Esophagus mucosa (tissue), 1 donor: ENCODE results near the gene FAM149A. TPM values are rescaled to one million over a fixed set of nuclear protein-coding genes. Genes with fewer than 3 reads are reported as not detected.

Experiments
- ATAC-seq: fragments of 200-7000 bp; cut with Tn5 transposase; one replicate; pipeline ENCODE4 v1.9.1; 2020
- total RNA-seq: library from RNA; stranded (reverse); gene quantifications from one replicate; pipeline ENCODE4 v1.2.4, GENCODE V29; 2023
- donor health status: DM: yes; HTN: yes; CAD: no.

FAM149A gene
- total RNA-seq, 1 donor from 2014 or later: 1.6 TPM

DNA sequence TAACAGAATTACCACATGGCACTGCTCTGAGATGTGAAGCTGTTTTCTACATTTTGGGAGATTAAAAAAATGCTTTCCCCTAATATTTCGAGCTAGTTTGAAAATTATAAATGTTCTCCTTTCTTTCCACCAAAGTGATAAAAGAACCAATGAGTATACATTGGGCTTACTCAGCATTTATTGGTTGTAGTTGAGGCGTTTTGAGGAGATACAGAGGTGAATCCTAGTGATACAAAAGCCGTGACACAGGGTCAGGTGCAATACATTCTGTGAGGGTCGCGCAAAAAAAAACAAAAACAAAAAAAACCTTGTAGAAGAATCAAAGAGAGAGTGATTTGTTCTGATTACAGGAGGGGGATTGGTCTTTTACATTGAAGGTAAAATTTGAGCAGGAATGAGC lies 54.5 kb downstream of the FAM149A start:
- no peak for ATAC-seq

DNA sequence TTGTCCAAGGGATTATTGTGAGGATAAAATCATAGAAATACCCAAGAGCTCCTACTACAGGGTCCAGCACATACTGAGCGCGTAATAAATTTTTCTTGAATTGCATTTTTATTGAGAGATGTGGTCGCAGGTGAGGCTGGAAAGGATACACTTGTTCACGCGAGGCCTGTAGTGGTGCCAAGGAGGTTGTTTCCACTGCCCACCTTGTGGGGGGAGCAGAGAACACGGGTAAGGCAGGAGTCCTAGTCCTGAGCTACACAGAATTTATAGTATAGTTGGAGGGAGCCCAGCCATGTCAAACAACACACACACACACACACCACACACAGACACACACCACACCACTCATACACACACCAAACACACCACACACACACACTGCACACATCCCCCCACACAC lies 55.1 kb downstream of the FAM149A start:
- no peak for ATAC-seq

DNA sequence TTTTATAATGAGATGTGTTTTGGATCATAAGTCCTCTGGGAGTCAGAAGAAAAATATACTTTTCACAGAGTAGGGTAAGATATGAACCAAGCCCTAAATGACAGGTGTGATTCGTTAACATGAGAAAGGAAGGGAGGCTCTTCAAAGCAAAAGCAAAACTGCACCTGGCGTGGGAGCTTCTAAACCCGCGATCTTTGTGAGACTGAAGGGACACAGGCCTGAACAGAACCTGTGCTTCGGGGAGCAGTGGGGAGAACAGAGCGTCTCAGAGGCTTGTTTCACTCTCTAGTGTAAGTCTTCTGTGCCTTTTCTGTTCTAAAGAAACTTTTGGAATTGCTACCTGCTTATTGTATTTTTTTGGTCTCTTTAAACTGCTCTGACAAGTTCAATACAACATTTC lies 56.6 kb downstream of the FAM149A start:
- ATAC-seq: no peak

DNA sequence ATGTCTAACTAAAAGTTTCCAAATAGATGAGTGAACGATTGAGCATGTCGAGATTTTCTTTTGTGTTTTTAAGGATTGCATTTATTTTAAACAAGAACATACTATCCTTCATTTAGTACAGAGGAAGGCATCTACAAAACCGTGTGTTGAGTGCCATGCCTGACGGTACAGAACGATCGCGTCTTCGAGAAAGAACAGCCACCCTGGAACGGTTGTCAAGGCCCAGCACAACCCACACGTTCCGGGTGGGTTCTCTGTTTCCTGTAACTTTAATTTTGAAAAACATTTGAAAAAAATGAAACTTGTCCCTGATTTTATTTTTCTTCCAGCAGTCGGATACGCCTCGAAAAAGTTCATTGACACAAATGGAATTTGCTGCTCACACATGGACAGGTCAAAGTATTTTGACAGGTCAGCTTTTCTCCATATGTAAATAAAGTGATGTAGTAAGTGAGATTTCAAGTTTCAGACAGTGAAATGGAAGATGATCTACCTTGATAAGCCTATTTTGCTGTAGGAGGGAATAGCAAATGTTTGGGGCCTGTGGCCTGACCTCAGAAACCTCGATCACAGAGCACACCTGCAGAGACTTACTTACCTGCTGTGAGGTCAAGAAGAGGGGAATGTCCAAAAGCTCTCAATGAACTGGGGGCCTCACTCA lies 62.5 kb downstream of the FAM149A start:
- ATAC-seq: no peak

DNA sequence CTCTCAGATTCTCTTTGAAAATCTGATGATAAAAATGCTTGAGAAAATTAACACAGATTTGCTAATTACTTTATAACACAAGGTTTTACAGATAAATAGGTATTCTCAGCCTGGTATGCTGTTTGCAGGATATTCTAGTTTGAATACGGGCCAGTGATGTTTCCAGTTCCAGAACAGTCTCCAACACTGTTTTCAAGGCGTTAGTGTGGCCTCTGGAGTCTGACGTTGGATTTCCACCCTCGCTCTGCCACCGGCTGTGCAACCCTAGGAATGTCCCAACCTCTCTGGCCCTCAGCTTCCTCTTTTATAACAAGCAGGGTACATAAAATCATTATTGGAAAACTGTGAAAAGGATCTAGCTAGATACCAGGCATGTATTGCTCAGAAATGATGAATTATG lies 63.1 kb downstream of the FAM149A start:
- no peak for ATAC-seq

DNA sequence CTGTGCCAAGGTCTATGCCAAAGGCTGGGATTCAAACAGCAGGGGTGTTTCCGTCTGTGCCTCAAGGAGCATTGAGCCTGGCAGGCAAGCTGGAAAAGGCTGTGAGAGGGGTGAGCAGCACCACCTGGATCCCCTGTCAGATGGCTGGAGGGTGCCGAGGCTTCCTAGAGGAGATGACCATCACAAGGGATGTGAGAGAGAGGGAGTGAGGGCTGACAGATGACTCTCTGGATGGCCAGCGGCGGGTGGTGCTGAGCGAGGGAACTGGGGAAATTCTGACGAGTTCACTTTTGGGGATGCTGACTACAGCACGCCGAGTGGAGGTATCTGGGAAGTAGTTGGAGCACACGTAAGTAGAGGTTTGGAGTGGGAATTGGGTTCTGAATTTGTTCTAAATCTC lies 64.2 kb downstream of the FAM149A start:
- peak; percentile 20 for ATAC-seq

DNA sequence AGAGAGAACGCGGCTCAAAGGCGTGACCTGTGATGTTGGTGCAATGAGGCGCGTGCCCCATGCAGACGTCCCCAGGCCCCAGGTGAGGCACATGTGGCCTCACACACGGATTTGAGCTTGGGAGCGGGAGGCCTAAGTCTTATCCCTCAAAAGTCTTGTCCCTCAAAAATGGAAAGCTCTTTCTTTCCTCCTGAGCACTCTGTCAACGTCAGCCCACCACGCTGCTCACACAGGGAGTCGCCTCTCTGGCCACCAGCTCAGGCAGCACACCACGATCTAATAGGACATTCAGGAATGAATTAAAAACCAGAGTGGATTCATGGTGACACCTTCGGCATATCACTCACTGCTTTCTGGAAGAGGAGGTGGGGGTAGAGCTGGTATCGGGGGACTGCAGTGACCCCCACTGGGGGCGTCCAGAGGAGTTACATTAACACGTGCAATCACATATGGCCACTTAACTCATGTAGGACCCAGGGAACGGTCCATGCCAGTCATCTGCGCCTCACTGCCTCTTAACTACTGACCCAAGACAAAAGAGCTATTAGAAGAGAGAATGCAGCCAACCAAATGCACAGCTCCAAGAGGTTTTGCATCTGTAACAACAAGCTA lies 64.9 kb downstream of the FAM149A start:
- ATAC-seq: no peak

DNA sequence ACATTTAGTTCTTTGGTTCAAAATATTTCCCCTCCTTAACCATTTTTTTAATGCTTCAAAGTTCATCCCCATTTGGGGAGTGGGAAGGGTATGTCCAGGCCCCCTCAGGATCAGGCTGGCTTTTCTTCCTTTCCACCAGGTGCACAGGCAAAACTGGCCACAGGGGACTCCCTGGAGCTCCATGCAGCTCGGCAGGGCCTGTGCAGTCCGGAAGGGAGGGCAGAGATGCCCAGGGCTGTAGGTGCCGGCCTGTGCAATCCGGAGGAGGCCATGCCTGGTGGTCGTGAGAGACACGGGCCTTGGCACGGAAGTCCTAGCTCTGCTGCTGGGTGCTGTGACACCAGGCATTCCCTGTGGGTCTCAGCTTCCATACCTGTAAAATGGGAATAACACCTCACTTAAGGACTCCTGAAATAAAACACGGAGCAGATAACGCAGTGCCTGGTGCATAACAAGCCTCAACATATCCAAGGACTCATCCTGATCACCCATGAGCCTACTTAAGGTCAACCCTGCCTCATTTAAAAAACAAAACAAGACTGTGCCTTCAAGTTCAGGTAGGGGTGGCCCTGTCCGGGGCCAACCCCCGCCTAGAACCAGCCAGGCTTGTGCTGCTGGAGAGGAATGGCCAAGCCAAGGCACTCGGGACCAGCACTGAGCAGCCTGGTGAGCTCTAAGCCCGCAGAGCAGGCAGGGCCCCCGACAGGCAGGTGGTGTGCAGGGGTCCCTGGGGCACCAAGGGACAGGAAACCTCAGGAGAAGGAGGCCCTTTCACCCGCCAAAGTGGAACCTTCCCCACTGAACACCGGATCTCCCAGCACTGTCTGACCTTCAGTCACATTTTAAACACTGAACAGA lies 65.7 kb downstream of the FAM149A start:
- ATAC-seq: no peak

DNA sequence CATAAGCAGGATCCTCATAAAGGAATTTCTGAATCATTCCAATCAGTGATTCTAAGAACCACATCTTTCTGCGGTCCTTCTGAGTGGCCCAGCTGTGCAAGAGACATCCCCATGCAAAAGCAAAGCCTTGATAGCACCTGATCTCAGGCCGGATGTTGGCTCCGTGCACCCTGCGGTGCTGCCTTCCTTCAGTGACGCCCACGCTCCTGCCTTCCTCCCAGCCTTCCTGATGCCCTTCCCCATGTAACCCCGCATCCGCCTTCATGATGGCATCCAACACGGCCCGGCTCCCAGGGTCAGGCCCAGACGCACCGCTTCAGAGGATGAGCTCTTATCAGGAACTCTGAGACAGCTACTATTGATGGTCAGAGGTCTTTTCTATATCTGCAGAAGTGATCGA lies 66.5 kb downstream of the FAM149A start:
- ATAC-seq: no peak

DNA sequence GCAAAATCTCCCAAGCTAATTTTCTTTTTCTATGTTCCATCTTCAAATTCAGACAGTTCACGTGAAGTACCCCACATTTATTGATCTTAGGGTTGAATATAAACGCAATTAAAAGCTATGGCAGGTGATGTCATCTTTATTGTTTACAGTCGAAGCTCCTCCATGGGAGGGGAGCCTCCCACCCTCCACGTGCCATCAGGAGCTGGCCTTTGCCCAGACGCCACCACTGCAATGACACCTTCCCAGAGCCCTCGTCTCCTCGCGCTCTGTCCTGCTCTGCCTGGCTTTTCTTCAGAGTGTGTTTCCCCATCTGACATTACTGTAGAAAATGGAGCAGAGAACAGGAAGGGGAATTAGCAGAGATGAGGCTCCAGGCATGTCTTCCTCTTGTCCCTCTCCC lies 68.0 kb downstream of the FAM149A start:
- no peak for ATAC-seq

DNA sequence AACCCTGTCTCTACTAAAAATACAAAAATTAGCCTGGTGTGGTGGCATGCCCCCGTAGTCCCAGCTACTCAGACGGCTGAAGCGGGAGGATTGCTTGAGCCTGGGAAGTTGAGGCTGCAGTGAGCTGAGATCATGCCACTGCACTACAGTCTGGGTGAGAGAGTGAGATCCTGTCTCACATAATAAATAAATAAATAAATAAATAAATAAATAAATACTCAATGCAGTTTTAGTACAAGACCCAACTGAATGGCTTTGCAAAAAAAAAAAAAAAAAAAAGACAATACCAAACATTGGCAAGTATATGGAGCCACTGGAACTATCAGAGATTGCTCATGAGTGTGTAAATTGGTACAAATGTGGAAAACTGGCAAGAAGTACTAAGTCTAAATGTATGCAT lies 83.6 kb downstream of the FAM149A start:
- ATAC-seq: no peak

DNA sequence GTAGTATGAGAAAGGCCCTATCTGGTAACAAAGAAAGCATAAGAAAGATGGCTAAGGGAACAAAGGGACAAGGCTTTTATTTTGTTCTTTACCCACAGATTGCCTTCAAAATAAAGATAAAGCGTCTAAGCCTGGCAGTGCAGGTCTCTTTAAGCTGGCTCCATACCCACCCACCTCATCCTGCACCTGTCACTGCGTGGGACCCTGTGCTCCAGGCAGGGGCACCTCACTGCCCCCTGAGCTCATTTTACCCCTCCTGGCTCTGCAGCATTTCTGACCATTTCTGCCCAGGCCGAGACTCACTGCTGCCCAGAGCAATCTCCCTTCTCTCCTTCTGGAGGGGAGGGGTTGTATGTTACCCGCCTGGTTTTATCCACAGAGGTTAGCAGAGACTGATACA lies 85.2 kb downstream of the FAM149A start:
- ATAC-seq: no peak

DNA sequence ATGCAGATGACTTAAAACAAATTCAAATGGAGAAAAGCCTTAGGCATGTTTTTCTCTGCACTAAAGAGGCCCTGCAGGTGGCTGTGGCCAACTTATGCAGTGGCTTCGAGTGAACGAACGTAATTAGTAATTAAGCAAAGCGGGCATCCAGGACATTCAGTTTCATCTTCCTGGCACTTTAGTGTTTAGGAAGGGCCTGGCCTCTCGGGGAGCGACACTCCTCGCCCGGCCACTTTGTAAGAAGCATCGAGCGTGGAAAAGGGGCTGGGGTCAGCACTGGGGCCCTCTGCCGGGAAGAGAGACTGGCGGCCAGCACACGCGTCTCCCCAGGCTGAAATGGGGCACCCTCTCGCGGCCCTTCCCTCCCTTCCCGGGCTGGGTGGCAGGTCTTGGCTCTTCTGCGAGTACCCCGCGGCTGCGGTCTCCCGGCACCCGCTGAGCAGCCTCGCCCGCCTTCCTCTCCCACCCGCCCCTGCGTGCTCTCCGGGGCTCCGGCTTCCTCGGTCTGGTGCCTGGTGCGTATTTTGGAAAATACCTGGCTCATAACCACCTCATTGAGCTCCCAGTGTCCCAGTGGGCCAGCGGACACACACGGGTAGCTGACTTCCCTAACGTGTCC lies 86.2 kb downstream of the FAM149A start:
- ATAC-seq: peak; percentile 43

DNA sequence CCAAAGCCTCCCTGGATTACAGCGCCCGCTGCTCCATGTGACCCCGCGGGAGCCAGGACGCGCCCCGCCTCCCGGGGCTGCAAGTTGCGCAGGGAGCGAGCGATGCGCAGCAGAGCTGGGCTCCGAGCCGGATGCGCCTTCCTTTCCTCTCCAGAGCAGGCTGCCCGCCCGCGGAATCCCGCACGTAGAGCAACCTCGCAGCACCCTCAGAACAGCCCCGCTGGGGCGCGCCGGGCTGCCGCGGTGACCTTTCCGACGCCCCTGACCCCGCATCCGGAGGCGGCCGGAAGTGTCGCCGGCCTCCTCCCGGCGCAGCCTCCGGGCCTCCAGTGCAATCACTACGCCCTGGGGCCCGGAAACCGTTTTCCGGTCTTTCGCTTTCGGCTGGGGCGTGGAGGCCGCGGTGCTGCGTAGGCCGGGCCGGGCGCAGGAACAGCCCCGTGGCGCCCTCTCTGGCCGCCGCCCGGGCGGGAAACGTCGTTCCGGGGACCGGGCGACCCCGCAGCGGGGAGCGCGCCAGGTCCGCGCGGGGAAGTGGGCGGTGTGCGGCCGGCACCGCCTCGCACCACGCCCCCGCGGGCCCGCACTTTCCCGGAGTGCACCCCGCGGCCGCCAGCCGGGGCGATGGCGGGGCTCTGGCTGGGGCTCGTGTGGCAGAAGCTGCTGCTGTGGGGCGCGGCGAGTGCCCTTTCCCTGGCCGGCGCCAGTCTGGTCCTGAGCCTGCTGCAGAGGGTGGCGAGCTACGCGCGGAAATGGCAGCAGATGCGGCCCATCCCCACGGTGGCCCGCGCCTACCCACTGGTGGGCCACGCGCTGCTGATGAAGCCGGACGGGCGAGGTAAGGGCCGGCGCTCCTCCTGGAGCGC lies 86.9 kb downstream of the FAM149A start, which contains the start of gene CYP4V2:
CYP4V2 (plus strand) TSS at position 368 of the 866 bp plus-strand sequence; CDS start at position 625, 257 bp downstream.
- peak; percentile 96 for ATAC-seq

DNA sequence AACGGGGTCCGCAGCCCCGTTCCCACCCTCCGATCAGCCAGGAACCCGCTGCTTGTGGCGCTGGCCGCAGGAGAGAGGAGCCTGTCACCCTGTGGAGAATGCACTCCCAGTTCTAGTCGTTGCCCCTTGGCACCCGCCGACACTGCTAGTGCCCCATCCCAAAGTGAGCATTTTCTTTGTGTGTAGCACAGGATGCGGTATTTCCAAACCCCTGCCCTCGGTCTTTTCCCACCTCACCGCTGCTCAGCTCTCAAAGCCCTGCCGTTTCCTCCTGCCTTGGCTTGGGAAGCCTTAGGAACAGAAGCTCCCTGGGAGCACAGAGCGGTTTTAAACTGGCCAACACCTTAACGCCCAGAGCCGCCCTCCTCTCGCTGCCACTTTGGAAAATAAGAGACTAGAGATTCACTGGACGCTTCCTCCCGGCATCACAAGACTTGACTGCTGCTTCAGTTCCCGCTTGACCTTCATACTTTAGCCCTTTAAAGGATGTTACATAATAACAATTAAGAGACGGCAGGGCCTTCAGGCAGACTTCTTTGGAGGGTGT lies 87.6 kb downstream of the FAM149A start:
- no peak for ATAC-seq

DNA sequence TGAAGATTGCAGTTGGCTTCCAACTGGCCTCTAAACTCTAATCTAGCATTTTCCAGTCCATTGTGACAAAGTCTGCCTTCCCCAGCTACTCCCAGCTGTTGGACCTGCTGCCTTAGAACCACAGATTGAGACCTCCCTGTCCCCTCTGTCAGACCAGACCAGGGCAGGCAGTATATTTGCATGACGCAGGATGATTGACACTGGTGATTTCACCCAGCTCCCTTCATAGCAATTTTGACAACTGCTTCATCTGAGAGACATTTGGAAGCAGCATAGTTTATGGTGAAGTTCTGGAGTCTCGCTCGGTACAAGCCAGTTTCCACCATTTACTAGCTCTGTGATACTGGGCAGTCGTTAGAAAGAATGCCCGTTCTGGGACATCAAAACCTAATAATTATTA lies 89.3 kb downstream of the FAM149A start:
- no peak for ATAC-seq

DNA sequence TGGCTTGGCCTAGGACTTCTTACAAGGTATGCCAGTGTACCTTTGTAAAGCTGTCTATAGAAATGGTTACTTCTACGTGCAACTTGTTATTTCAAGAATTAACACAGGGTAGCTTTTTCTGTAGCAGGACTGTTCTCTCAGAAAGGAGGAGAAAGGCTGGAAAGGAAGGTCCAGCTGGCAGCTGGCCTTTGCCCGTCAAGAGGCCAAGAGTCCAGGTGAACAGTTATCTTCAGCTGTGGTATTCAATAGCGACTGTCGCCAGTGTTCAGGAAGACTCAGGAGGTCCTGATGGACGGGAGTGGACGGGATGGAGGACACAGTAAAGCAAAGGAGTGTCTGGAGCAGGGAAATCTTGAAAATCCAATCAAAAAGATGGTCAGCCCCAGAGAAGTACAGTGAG lies 91.6 kb downstream of the FAM149A start:
- no peak for ATAC-seq

DNA sequence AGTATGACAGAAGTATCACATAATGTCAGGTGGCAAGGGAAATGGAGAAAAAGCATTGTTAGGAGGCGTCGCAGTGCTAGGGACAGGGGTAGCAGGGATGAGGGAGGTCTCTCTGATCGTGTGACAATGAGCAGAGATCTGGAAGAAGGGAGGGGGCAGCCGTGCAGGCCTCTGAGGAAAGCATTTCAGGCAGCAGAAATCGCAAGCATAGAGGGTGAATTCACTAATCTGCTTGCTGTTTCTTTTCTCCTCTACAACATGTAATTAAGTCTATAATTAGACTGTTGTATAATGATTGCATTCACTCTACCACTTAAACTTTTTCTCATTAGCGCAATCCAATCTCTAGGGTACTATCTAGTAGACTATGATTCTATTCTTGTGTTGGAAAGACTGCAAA lies 96.0 kb downstream of the FAM149A start:
- ATAC-seq: no peak

DNA sequence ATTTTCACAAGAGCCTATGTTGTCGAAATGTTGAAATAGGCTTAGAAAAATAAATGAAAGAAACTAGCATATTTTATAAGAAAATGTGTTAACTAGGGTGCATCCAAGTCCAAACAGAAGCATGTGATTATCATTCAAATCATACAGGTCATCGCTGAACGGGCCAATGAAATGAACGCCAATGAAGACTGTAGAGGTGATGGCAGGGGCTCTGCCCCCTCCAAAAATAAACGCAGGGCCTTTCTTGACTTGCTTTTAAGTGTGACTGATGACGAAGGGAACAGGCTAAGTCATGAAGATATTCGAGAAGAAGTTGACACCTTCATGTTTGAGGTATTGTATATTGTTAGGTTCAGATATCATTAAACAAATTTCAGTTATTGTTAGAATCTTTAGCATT lies 96.5 kb downstream of the FAM149A start:
- ATAC-seq: no peak

DNA sequence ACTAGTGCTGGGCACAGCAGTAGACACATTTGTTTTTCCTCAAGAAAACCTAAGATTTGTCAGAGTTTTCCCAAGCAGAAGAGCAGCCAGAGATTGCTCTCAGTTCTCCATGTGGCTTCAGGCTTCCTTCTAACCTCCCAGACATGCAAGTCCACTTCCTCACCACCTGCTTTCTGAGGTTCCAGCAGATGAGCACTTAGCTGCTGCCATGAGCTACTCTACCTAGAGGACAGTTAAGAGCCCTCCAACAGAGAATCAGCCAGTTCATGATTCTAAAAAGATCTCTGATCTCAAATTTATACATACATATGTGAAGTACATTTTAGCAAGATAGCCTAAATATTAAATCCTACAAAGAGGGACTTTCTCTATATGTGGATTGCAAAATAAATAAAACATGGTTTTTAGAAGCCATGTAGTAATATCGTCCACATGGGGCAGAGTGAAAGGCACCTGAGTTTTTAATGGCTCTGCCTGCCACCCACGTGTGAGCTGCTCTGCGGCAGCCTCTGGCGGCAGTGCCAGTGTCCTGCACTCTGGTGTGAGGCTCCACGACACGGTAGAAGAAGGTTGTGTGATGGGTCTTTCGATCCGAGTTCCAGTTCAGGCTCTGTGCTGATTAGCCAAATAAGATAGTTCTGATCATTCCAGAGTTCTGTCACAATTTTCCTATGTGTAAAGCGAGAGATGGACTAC lies 97.2 kb downstream of the FAM149A start:
- peak; percentile 81 for ATAC-seq

DNA sequence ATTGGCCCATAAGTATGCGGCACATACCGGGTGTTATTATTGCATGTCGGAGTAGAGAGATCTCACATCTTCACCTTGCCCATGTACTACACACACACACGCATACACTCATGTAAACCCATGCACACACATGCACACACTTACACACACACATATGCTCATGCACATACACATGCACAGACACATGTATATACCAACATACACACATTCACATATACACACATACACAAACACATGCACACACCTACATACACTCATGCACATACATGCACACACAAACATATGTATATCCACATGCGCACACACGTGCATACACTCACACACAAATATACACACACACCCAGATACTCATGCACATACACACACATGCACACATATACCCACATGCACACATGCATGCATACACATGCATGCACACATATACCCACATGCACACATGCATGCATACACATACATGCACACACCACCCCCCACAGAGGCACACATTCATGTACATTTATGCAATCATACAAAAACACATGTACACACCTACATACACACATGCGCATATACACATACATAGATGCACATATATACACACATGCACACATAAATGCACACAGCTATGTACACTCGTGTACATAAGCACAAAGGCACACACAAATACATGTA lies 98.1 kb downstream of the FAM149A start:
- peak; percentile 22 for ATAC-seq
